Naive B cell (primary cell): ENCODE measurements around the gene C10orf53. TPM values are rescaled to one million over a fixed set of nuclear protein-coding genes. Genes with fewer than 3 reads are reported as not detected.

Experiments used
- ATAC-seq, 2 donors: fragments of 150-1000 bp; cut with Tn5 transposase; 2 replicates each; pipeline ENCODE4 v1.10.0; 2021; ENCODE audit warnings: low read depth in 2 of 2, mild to moderate bottlenecking in 2 of 2, moderate library complexity in 2 of 2
- DNase-seq: peaks from one replicate; pipeline ENCODE4 v3.0.0; 2022
- H3K27ac Mint-ChIP-seq, 6 donors: one replicate each; pipeline ENCODE4 v1.8.0; 2020 to 2022; ENCODE audit warnings: mild to moderate bottlenecking in 6 of 6, mixed read lengths in 6 of 6, moderate library complexity in 5 of 6, inconsistent platforms in 2 of 6
- H3K27me3 Mint-ChIP-seq, 3 donors: one replicate each; pipeline ENCODE4 v1.8.0; 2021 to 2022; ENCODE audit warnings: mixed read lengths in 3 of 3, mild to moderate bottlenecking in 1 of 3
- H3K36me3 Mint-ChIP-seq, 2 donors: one replicate each; pipeline ENCODE4 v1.8.0; 2020 to 2022; ENCODE audit warnings: mixed read lengths in 2 of 2, inconsistent platforms in 1 of 2, mild to moderate bottlenecking in 1 of 2
- H3K4me1 Mint-ChIP-seq, 3 donors: one replicate each; pipeline ENCODE4 v1.8.0; 2020 to 2022; ENCODE audit warnings: mixed read lengths in 3 of 3, inconsistent platforms in 1 of 3, mild to moderate bottlenecking in 1 of 3, moderate library complexity in 1 of 3
- H3K4me3 Mint-ChIP-seq, 8 donors: one replicate each; pipeline ENCODE4 v1.8.0; 2020 to 2022; ENCODE audit warnings: mild to moderate bottlenecking in 8 of 8, mixed read lengths in 8 of 8, moderate library complexity in 8 of 8, inconsistent platforms in 2 of 8
- H3K9me3 Mint-ChIP-seq, 7 donors: one replicate each; pipeline ENCODE4 v1.8.0; 2020 to 2022; ENCODE audit warnings: mixed read lengths in 7 of 7, mild to moderate bottlenecking in 5 of 7, inconsistent platforms in 2 of 7, moderate library complexity in 1 of 7
- polyA plus RNA-seq, 6 donors: library from polyadenylated mRNA; unstranded; fragments of 300-500 nt; fragmentation: Illumina TruSeq; gene quantifications; one replicate each; pipeline ENCODE4 v1.2.3, GENCODE V29; 2021; ENCODE audit warnings: low read depth in 6 of 6

C10orf53 gene
- polyA plus RNA-seq, 6 donors from 2014 or later = not detected

- Mint-ChIP-seq H3K27ac (no peak overlapping the region), H3K4me3 (no peak overlapping the region), H3K27me3 (peaks cover 32 to 55% (median 33%) of the 10 kb centered on the region in 3 donors), H3K9me3 (peaks cover 11 to 78% (median 41%) of the 10 kb centered on the region in 7 donors), H3K36me3 (peaks cover 0 to 26% of the 10 kb centered on the region in 2 donors), H3K4me1 (peaks cover 0 to 5% (median 0%) of the 10 kb centered on the region in 3 donors)
- ATAC-seq = no peak
- DNase-seq = no peak
Measured at GRCh38 chr10:49682879-49683278, 3.4 kb downstream of the C10orf53 start.

- peaks cover 0 to 22% of the 10 kb centered on the region in 2 donors for H3K36me3 Mint-ChIP-seq
- no peaks in the 10 kb centered on the region for H3K4me1 Mint-ChIP-seq
- peaks cover 41 to 58% (median 43%) of the 10 kb centered on the region in 3 donors for H3K27me3 Mint-ChIP-seq
- ATAC-seq (no peak), DNase-seq (no peak)
- peaks cover 8 to 49% (median 27%) of the 10 kb centered on the region in 7 donors for H3K9me3 Mint-ChIP-seq
- H3K27ac Mint-ChIP-seq = no peak overlapping the region
- no peak overlapping the region for H3K4me3 Mint-ChIP-seq
Measured at GRCh38 chr10:49686651-49687050, 7.2 kb downstream of the C10orf53 start.

GRCh38 chr10:49688261-49688846 lies 8.9 kb downstream of the C10orf53 start:
- Mint-ChIP-seq H3K27me3 (peaks cover 47 to 62% (median 54%) of the 10 kb centered on the region in 3 donors), H3K27ac (peak overlapping the region in 1 of 6 donors; percentile 4), H3K4me1 (no peaks in the 10 kb centered on the region), H3K36me3 (peaks cover 0 to 22% of the 10 kb centered on the region in 2 donors), H3K4me3 (no peak overlapping the region), H3K9me3 (peaks cover 9 to 41% (median 23%) of the 10 kb centered on the region in 7 donors)
- ATAC-seq (no peak), DNase-seq (no peak)

- peaks cover 0 to 22% of the 10 kb centered on the region in 2 donors for H3K36me3 Mint-ChIP-seq
- no peak overlapping the region for H3K27ac Mint-ChIP-seq
- H3K9me3 Mint-ChIP-seq = peaks cover 10 to 46% (median 27%) of the 10 kb centered on the region in 7 donors
- no peak for ATAC-seq
- no peaks in the 10 kb centered on the region for H3K4me1 Mint-ChIP-seq
- DNase-seq = no peak
- peaks cover 50 to 68% (median 54%) of the 10 kb centered on the region in 3 donors for H3K27me3 Mint-ChIP-seq
- no peak overlapping the region for H3K4me3 Mint-ChIP-seq
Measured at GRCh38 chr10:49688920-49689319, 9.5 kb downstream of the C10orf53 start.

DNA sequence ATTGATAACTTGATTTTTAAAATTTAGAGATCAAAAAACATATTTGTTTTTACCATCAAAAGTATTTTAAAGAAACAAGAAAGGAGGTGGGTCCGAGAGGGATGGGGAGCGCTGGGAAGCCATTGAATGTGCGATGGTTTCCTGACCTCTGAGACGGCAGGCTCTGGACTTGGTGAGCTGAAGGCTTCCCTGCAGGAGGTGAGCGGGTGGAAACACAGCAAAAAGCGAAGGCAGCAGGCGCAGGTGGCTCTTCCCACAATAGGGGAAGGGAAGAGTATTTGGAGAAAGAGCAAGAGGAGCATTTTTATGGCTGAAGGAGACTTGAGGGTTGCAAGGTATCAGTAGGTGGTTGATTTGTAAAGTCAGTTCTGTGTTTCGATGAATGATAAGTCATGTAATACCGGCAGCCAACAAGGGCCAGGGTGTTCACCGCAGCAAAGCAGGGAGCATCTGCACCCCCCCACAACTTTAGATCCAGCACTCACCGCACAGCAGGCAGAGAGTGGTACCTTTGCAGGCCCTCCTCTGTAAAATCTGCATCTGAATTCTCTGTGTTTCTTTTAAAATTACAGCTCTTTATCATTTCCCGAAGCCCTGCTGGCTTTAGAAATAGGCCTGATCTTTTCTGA lies 10.5 kb downstream of the C10orf53 start:
- Mint-ChIP-seq H3K36me3 (peaks cover 0 to 22% of the 10 kb centered on the region in 2 donors), H3K27me3 (peaks cover 52 to 65% (median 54%) of the 10 kb centered on the region in 3 donors), H3K4me3 (no peak overlapping the region), H3K4me1 (no peaks in the 10 kb centered on the region), H3K27ac (no peak overlapping the region), H3K9me3 (peaks cover 11 to 37% (median 23%) of the 10 kb centered on the region in 7 donors)
- no peak for ATAC-seq
- no peak for DNase-seq

GRCh38 chr10:49690698-49691356 lies 11.4 kb downstream of the C10orf53 start:
- Mint-ChIP-seq H3K4me3 (no peak overlapping the region), H3K4me1 (no peaks in the 10 kb centered on the region), H3K27ac (no peak overlapping the region), H3K36me3 (peaks cover 0 to 22% of the 10 kb centered on the region in 2 donors), H3K9me3 (peaks cover 9 to 32% (median 23%) of the 10 kb centered on the region in 7 donors), H3K27me3 (peaks cover 54 to 60% (median 56%) of the 10 kb centered on the region in 3 donors)
- DNase-seq = no peak
- no peak for ATAC-seq

DNA sequence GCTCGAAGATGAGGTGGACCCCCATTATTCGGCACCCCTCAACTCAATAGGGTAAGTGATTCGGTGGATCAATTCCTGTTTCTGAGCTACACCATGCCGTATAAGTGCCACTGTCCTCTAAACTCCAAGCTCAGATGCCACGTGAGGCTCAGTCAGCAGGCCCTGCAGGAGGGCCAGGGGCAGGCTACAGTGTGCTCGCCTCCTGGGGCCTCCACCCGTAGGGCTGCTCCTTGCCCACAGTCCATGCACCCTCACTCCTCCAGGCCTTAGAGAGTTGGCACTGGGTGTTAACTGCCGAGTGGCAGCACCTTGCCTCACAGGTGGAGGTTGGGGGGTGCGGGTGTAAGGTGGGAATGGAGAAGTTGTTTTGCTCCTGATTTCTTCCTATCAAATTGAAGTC lies 12.1 kb downstream of the C10orf53 start:
- no peak overlapping the region for H3K4me3 Mint-ChIP-seq
- H3K9me3 Mint-ChIP-seq = peaks cover 9 to 25% (median 22%) of the 10 kb centered on the region in 7 donors

GRCh38 chr10:49694466-49694865 lies 15.0 kb downstream of the C10orf53 start:
- H3K27me3 Mint-ChIP-seq = peaks cover 32 to 53% (median 45%) of the 10 kb centered on the region in 3 donors
- ATAC-seq (no peak), DNase-seq (no peak)
- no peaks in the 10 kb centered on the region for H3K36me3 Mint-ChIP-seq
- no peaks in the 10 kb centered on the region for H3K4me1 Mint-ChIP-seq
- H3K27ac Mint-ChIP-seq = no peak overlapping the region
- H3K4me3 Mint-ChIP-seq = no peak overlapping the region
- H3K9me3 Mint-ChIP-seq = peaks cover 0 to 17% (median 7%) of the 10 kb centered on the region in 7 donors

More for the DNA sequence above, 12.1 kb downstream of the C10orf53 start:
- Mint-ChIP-seq H3K36me3 (peaks cover 0 to 22% of the 10 kb centered on the region in 2 donors), H3K4me1 (no peaks in the 10 kb centered on the region), H3K27ac (no peak overlapping the region), H3K27me3 (peaks cover 54 to 63% (median 56%) of the 10 kb centered on the region in 3 donors)
- ATAC-seq (no peak), DNase-seq (no peak)

DNA sequence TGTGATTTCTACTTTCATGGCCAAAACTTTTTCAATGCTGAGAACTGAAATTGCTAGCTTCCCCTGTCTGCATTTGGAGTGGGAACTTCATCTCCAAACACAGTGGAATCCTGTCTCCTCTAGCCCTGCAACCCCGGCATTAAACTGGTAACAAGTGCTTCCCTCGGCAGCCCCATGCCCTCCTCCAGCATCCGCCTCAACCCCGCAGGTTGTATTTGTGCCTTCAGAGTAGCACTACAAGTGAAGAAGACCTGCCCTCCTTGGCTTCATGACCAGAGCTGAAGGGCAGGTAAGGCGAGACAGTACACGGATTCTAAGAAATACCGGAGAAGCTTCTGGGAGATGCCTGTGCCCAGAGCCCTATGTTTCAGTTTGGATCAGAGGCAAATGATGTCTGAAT lies 16.9 kb downstream of the C10orf53 start:
- Mint-ChIP-seq H3K27ac (no peak overlapping the region), H3K27me3 (peaks cover 25 to 38% (median 33%) of the 10 kb centered on the region in 3 donors), H3K9me3 (peaks cover 0 to 17% (median 6%) of the 10 kb centered on the region in 7 donors), H3K36me3 (no peaks in the 10 kb centered on the region), H3K4me3 (no peak overlapping the region), H3K4me1 (no peaks in the 10 kb centered on the region)
- ATAC-seq (no peak), DNase-seq (no peak)

DNA sequence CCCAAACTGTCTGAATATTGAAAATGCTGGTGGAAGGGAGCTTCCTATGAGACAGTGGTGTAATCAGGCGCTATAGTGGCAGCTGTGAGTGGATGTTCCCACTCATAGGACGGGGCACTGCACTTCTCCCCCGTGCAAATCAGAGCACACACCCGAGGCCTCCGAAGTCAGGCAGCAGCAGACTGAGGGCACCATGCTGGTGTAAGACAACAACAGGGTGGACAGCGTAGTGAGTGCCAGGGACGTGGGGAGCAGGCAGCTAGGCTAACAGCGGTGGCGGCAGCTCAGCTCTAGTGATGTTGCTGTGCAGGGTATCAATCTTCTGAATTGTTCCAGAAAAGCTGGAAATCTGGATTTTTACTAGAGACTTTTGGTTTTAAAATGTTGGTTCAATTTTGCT lies 19.2 kb downstream of the C10orf53 start:
- ATAC-seq (no peak), DNase-seq (no peak)
- H3K4me1 Mint-ChIP-seq = no peaks in the 10 kb centered on the region
- H3K27ac Mint-ChIP-seq = no peak overlapping the region
- H3K9me3 Mint-ChIP-seq = peaks cover 0 to 3% (median under 1%) of the 10 kb centered on the region in 7 donors
- H3K4me3 Mint-ChIP-seq = no peak overlapping the region
- no peaks in the 10 kb centered on the region for H3K36me3 Mint-ChIP-seq
- peaks cover 12 to 34% (median 26%) of the 10 kb centered on the region in 3 donors for H3K27me3 Mint-ChIP-seq

DNA sequence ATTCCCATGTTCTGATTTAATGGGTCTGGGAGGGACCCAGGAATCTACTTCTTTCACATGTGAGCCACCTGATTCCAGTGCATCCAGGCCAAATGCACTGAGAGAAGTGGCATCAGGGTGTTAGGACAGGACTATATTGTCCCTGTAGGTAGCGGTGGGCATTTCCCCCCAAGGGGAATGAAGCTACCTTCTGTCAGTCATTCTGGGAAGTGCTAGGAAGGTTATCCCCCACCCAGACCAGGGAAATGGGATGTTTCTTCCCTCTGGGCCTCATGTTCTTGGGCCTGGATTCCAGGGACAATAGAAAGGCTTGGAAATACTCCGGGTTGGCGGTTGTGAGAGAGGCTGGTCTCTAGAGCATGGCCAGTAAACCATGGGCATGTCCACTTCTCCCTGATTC lies 20.8 kb downstream of the C10orf53 start:
- no peak for ATAC-seq
- DNase-seq = no peak
- no peaks in the 10 kb centered on the region for H3K4me1 Mint-ChIP-seq
- peaks cover 0 to 2% (median 0%) of the 10 kb centered on the region in 7 donors for H3K9me3 Mint-ChIP-seq
- peaks cover 12 to 31% (median 20%) of the 10 kb centered on the region in 3 donors for H3K27me3 Mint-ChIP-seq
- no peaks in the 10 kb centered on the region for H3K36me3 Mint-ChIP-seq
- no peak overlapping the region for H3K27ac Mint-ChIP-seq
- H3K4me3 Mint-ChIP-seq = no peak overlapping the region

- ATAC-seq (no peak), DNase-seq (no peak)
- Mint-ChIP-seq H3K27ac (no peak overlapping the region), H3K4me3 (no peak overlapping the region), H3K4me1 (no peaks in the 10 kb centered on the region), H3K36me3 (no peaks in the 10 kb centered on the region), H3K27me3 (peaks cover 12 to 31% (median 17%) of the 10 kb centered on the region in 3 donors), H3K9me3 (peaks cover 0 to 2% (median 0%) of the 10 kb centered on the region in 7 donors)
Measured at GRCh38 chr10:49700997-49701396, 21.5 kb downstream of the C10orf53 start.

DNA sequence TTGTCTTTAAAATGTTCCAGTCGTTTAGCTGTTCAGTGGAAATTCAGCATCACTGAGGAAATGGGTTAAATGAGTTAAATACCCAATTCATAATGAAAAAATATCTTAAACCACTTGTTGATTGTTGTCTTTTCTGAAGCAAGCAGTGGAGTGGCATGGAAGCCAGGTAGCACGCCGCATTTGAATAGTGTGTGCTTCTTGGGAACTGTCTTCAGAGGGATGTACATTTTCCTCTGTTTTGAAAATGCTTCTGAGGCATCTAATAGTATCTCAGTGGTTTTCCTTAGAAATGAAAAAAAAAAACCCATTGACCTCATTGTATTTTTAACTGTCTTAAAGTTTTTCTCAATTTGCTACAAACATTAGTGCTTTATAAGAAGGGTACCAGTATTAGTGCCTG lies 28.1 kb downstream of the C10orf53 start:
- H3K27me3 Mint-ChIP-seq = peaks cover 8% of the 10 kb centered on the region in 3 donors
- H3K4me1 Mint-ChIP-seq = no peaks in the 10 kb centered on the region
- H3K4me3 Mint-ChIP-seq = no peak overlapping the region
- peaks cover 0 to 2% (median 0%) of the 10 kb centered on the region in 7 donors for H3K9me3 Mint-ChIP-seq
- no peaks in the 10 kb centered on the region for H3K36me3 Mint-ChIP-seq
- no peak for ATAC-seq
- H3K27ac Mint-ChIP-seq = no peak overlapping the region
- no peak for DNase-seq
